Right ventricle myocardium superior (tissue), 1 donor: ENCODE measurements around the gene PAX3. TPM values are rescaled to one million over a fixed set of nuclear protein-coding genes. Genes with fewer than 3 reads are reported as not detected.
A peak's percentile ranks its signal among the peaks of the same experiment; 100 is the strongest.

Experiments used
- ATAC-seq: fragments of 200-7000 bp; cut with Tn5 transposase; one replicate; pipeline ENCODE4 v1.9.1; 2020; ENCODE audit warnings: mild to moderate bottlenecking; ENCODE audit not compliant: poor library complexity
- DNase-seq: peaks from one replicate; pipeline ENCODE4 v3.0.0-alpha.2; 2020
- intact Hi-C: fragments of 100-400 bp; cut with DNase I; formaldehyde crosslinking; loops from one replicate; pipeline ENCODE4 v1.11.2; 2022
- long read RNA-seq: library from polyadenylated mRNA; unstranded; transcript quantifications from one replicate; pipeline ENCODE4 v2.0.0, GENCODE V29; 2021
- total RNA-seq: library from RNA; stranded (reverse); fragmentation: NEBNext Ultra II Directional; extraction: Animal tissue kit (Norgen Biotek cat#: 25700); gene quantifications from one replicate; pipeline ENCODE4 v1.2.1, GENCODE V29; 2021
- donor health status: DM: no; HTN: yes; CAD: no; lungs with severe emphysema.

PAX3 gene
- not detected for total RNA-seq
- long read RNA-seq = 0 reads

- ATAC-seq = no peak
- no peak for DNase-seq
- intact Hi-C loops = loop anchor here (10.0 kb wide), 1 partner anchor 244 kb away; no protein-coding TSS in a partner anchor
These were observed at the start of gene PAX3 for GRCh38 chr2:222298311-222299150. TSS of gene PAX3 (minus strand) at chr2:222298998. CDS start at chr2:222298615, 383 bp downstream.

- intact Hi-C loops = no loop called here
- no peak for ATAC-seq
These were observed 42.5 kb upstream of the PAX3 start for GRCh38 chr2:222341331-222341730.

GRCh38 chr2:222338374-222338773 is 39.6 kb upstream of the PAX3 start:
- intact Hi-C loops = no loop called here
- no peak for ATAC-seq
- no peak for DNase-seq

More at GRCh38 chr2:222341331-222341730, 42.5 kb upstream of the PAX3 start:
- DNase-seq = no peak

GRCh38 chr2:222336931-222337330 is 38.1 kb upstream of the PAX3 start:
- DNase-seq = no peak
- ATAC-seq = no peak
- intact Hi-C loops = no loop called here

GRCh38 chr2:222336442-222336841 is 37.6 kb upstream of the PAX3 start:
- intact Hi-C loops = no loop called here
- no peak for ATAC-seq
- no peak for DNase-seq

- no peak for ATAC-seq
These were observed 36.1 kb upstream of the PAX3 start for GRCh38 chr2:222334914-222335313.

GRCh38 chr2:222333397-222333796 is 34.6 kb upstream of the PAX3 start:
- intact Hi-C loops = no loop called here
- no peak for ATAC-seq

More at GRCh38 chr2:222334914-222335313, 36.1 kb upstream of the PAX3 start:
- DNase-seq = no peak
- intact Hi-C loops = no loop called here

GRCh38 chr2:222332116-222332515 is 33.3 kb upstream of the PAX3 start:
- intact Hi-C loops = no loop called here
- ATAC-seq (no peak), DNase-seq (no peak)

More at GRCh38 chr2:222333397-222333796, 34.6 kb upstream of the PAX3 start:
- no peak for DNase-seq

- ATAC-seq (no peak), DNase-seq (no peak)
- intact Hi-C loops = no loop called here
These were observed 32.1 kb upstream of the PAX3 start for GRCh38 chr2:222330910-222331309.

GRCh38 chr2:222322236-222322635 is 23.4 kb upstream of the PAX3 start:
- intact Hi-C loops = loop anchor here (2.0 kb wide), 1 partner anchor 285 kb away; no protein-coding TSS in a partner anchor
- no peak for DNase-seq
- ATAC-seq = no peak

- peak; percentile 35 for ATAC-seq
- intact Hi-C loops = no loop called here
- DNase-seq = peak; percentile 71
These were observed 21.9 kb upstream of the PAX3 start for GRCh38 chr2:222320436-222321395.

GRCh38 chr2:222319586-222320435 is 21.0 kb upstream of the PAX3 start:
- intact Hi-C loops = loop anchor here (5.0 kb wide), 1 partner anchor 242 kb away; no protein-coding TSS in a partner anchor
- peak; percentile 72 for ATAC-seq
- DNase-seq = peak; percentile 62

GRCh38 chr2:222318712-222319585 is 20.2 kb upstream of the PAX3 start:
- intact Hi-C loops = loop anchor here (5.0 kb wide), 1 partner anchor 243 kb away; no protein-coding TSS in a partner anchor
- peak; percentile 44 for ATAC-seq

GRCh38 chr2:222318026-222318711 is 19.4 kb upstream of the PAX3 start:
- DNase-seq (peak; percentile 70), ATAC-seq (peak; percentile 84)
- intact Hi-C loops = loop anchor here (5.0 kb wide), 1 partner anchor 244 kb away; no protein-coding TSS in a partner anchor

More at GRCh38 chr2:222318712-222319585, 20.2 kb upstream of the PAX3 start:
- peak; percentile 69 for DNase-seq

GRCh38 chr2:222315443-222316121 is 16.8 kb upstream of the PAX3 start:
- DNase-seq = no peak
- ATAC-seq = no peak
- intact Hi-C loops = loop anchor here (5.0 kb wide), 1 partner anchor 247 kb away; no protein-coding TSS in a partner anchor

GRCh38 chr2:222313816-222314215 is 15.0 kb upstream of the PAX3 start:
- intact Hi-C loops = no loop called here
- no peak for ATAC-seq

More at GRCh38 chr2:222313816-222314215, 15.0 kb upstream of the PAX3 start:
- DNase-seq = no peak
